SW480 (cell line): ENCODE measurements around the gene S100A16.
"Not testable (repeated sequence)": the region's sequence is repeated elsewhere in the genome, so short reads cannot be mapped to it uniquely, and the experiment has no call there.

Source experiments
- DNase-seq: peaks from one replicate; pipeline ENCODE4 v3.0.0-alpha.2; 2016; ENCODE audit warnings: low spot score

S100A16 gene, protein sequence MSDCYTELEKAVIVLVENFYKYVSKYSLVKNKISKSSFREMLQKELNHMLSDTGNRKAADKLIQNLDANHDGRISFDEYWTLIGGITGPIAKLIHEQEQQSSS

DNA sequence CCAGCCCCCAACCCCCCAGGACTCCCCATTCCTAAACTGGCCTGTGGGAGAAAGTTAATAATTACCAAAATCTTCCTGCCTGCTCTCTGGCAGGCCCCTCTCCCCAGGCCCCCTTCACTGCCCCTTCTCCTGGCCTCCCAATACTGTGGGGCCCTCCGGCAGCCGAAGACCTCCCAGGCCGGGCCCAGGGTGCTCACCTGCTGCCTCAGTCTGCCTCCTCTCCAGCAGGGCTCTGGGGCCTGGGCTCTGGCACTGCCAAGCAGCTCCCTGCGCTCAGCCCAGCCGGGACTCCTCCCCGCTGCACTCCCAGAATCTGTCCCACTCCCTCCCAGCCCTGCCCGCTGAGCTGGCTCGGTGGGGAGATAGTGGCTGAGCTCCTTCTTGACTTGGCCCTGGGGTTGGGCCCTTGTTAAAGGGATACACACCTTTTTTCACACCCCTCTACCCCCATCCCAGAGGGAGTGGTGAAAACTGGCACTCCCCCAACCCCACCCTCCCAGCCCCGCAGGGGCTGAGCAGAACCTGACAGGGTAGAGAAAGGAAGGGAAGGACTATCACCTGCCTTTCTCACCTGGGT is at the start of gene S100A16:
TSS of gene S100A16 (minus strand) at position 383 of the 577 bp plus-strand sequence. CDS start 4,986 bp downstream, outside the sequence.
- peak; percentile 81 for DNase-seq

DNA sequence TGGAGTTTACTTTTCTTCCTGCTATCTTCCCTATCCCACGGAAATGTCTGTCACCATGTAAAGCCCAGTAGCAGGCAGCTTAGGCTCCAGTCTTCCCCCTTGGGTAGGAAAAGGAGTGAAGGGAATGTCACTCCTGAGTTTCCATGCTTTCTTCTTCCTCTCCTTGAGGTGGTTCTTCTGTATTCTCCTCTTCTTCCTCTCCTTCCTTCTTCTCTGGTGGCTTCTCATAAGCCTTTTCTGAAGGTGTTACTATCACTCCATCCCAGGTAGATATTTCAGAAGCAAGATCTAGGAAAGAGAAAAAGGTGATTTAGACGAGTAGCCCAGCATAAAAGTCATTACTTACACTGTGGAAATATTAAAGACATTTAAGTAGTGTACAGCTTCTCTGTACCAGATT is 49.3 kb upstream of the S100A16 start:
- no peak for DNase-seq

DNA sequence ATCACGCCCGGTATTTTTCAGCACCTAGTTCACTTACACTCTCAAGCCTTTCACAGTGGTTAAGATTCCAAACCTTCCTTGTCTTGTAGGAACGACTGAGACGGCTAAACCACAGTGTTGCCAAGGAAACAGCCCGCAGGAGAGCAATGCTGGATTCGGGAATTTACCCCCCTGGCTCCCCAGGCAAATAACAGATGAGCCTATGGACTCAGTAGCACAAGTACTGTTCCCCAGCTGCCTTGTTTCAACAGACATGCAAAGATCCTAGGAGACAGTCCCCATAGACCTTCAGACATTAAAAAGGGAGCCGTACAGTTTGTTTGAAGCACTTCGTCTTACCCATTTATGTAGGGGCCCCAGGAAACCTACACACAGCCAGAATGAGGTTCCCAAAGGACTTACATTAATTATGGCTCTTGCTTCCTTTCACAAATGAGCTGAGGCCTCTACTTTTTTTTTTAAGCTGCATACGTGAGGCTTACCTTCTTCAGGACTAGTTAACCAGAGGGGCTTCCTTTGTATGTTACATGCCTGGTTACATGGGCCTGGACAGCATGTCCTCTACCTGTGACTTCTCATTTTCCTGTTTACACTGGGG is 48.3 kb upstream of the S100A16 start:
- DNase-seq: no peak

DNA sequence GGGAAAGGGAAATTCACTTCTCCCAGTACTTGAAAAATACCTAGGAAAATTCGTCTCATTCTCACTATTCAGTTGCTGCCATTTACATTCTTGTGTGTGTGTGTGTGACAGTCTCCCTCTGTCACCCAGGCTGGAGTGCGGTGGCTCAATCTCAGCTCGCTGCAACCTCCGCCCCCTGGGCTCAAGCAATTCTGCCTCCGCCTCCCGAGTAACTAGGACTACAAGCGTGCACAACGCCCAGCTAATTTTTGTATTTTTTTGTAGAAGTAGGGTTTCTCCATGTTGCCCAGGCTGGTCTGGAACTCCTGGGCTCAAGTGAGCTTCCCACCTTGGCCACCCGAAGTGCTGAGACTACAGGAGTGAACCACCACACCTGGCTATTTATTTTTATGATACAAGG is 46.7 kb upstream of the S100A16 start:
- no peak for DNase-seq

DNA sequence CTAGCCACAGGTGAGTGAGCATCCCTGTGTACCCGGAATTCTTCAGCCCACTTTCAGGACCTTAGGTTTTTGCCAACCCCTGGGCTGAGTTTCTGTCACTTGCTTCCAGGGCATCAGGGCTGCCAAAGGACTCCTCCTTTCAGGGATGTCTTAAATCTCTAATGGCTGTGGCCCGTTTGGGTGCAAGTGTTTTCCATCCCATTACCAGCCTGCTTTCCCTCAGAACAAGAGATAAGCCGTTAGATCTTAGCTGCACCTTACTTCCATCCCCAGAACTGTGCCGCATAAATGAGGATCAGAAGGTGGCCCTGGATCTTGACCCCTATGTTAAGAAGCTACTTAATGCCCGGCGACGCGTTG is 46.2 kb upstream of the S100A16 start:
- no peak for DNase-seq

DNA sequence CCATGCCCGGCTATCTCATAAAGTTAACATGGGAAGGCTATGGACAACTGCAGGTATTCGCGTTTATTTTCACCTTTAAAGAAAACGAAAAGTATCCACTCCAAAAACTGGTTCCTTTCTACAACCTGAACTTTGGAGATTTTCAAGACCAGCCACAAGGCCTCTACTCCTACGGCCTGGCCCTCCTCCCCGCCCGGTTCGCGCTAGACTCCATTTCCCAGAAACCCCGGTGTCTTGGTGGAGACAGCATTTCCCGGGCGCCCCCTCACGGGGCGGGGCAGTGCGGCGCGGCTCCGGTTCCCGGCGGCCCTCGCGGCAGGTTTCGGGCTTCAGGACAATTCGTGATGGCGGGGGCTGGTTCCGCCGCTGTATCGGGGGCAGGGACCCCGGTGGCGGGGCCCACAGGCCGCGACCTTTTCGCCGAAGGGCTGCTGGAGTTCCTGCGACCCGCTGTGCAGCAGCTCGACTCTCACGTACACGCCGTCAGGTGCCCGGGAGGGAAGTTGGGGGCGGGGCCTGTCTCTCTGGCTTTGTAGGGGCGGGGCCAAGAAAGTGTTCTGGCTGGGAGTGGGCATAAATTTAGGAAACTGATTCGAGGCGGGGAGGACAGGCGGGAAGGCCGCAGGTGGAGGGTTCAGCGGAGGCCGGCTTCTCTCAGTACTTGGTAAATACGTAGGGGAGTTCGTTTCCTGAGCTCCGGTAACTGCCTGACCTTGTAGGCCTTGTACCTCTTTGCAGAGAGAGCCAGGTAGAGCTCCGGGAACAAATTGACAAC is 45.6 kb upstream of the S100A16 start, which contains the start of gene SNAPIN:
TSS of gene SNAPIN (plus strand) at position 304 of the 775 bp plus-strand sequence. CDS start at position 345, 41 bp downstream.
- peak; percentile 83 for DNase-seq

DNA sequence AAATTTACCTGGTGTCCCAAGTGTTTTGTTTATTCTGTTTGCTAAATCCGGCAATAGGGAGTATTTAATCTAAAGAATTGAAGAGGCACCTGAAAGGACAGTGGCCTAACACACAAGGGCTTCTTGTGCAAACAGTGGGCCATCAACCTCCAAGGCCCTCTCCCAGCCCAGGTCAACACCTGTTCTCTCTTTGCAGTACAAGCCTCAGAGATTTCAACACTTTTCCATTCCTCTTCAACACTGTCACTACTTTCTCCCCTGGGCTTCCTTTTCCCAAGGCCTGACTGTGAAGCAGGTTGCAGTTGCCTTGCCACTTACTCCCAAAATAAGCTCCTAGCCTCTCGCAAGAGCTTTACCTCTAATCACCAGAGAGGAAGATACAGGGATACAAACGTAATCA is 42.4 kb upstream of the S100A16 start:
- DNase-seq: no peak

DNA sequence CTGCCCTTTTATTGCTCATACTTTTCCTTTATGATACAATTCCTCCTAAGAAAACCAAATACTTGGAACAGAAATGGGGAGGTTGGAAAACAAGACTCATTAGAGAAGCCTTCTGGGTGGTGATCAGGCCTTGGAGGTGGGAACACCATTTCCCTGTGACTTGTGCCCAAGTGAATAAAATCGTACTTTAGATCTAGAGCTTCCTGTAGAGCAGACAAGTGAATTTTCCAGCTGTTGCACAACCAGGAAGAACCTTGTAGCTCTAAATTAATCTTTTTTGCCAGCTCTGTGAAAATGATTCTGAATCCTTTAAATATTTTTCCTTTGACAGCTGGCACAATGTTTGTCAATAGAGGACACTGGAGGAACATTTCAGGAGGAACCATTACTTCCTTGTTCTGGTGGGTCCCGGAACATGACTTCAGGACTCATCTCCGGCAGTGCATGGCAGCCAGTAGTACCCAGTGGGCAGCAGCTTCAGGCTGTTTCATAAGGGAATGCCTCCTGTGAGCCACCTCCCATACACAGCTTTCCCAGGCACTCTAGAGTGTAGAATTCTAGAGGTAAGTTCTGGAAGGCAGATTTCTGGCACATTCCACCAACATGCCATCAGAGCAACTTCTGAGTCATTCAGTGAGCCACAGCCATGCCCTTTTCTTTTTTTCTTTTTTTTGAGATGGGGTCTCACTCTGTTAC is 40.0 kb upstream of the S100A16 start:
- no peak for DNase-seq

DNA sequence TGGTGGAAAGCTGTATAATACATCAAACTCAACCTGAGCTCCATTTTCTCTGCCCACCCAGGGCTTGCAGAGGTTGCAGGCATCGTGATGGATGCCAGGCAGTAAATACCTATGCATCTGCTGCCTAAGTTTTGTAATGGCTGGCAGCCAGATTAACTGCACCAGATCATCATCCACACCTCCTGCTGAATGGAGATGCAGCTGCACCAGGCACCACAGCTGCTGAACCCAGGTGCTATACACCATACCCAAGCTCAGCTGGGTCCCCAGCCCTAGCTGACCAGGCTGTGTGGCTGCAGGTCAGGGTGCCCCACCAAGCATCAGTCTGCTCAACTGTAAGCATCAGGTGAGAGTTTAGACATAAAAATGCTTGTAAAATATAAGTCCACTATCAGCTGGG is 38.8 kb upstream of the S100A16 start:
- DNase-seq: no peak

DNA sequence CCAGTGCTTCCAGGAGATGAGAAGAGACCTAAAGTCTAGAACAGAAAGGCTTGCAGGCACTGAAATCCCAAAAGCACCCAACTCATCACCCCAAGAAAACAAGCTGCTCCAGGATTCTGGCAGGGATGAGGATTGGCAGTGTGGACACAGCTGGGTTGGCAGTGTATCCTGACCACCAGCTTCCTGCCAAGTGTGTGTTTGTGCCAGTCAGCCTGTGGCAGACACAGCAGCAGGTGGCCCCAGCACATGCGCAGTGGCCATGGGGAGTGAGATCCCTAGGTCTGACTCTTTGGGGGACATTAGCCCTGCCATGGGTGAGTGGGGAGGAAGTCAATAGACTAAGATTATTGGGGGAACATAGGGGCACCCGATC is 36.9 kb upstream of the S100A16 start:
- no peak for DNase-seq

DNA sequence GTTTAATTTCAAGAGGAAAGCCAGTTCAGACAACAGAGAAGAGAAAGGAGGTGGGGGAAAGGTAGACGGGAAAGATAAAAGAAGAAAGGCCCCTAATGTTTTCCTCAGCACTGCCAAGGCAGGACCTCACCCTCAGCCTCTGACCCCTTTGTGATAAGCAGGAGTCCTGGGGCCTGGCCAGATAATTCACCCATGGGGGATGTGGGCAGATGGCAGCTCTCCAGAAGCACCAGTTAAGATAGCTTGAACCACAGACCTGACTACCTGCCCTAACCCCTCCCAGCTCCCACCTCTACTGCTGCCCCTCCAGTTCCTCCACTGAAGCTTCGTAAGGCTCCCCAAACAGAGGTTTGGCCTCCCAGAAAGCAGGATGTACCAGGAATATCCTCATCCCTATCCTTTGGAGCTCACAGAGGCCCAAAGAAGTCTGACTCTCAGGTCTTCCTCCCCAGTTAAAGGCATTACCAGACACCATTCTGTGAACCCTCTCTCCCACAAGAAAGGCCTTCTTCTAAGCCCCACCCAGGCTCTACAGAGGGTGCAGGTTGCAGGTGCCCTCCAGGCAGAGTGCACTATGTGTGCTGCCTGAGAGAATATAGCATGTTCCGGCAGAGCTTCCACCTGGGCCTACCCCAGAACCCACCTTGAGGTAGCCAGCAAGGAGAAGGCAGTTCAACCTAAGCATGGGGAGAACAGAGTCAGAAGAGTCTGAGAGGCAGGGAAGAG is 36.4 kb upstream of the S100A16 start:
- no peak for DNase-seq

DNA sequence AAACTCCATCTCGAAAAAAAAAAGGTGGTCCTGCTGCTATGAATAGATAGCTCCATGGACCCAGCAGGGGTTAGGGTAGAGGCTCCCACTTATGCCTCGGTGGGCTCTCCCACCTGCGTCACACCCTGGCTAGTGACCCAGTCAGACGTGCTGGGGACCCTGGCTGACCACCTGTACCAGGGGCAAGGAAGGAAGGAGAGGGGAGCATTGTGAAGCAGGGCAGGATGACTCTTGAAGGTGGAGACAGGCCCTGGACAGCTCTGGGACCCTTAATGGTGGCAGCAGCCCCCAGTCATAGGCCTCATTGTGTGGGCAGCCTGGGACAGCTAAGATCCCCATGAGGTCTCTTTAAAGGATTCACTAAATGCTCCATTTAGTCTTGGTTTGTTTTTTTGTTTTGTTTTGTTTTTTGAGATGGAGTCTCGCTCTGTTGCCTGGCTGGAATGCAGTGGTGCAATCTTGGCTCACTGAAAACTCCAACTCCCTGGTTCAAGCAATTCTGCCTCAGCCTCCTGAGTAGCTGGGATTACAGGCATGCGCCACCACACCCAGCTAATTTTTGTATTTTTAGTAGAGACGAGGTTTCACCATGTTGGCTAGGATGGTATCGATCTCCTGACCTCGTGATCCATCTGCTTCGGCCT is 35.2 kb upstream of the S100A16 start:
- no peak for DNase-seq

DNA sequence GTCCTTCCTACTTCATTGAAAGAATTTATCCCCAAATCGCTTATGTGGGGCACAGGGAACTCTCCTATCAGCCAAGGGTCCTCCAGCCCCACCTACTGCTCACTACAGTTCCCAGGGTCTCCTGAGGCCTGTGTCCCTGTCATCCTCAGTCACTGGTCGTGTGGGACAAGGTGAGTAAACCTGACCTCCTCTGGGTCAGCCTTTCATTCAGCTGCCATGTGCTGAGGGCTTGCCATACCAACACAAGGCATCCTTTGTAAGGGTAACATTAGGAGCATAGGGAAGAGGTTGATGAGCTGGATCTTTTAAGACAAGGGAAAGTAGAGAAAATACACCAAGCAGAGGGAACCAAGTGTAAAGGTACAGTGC is 34.4 kb upstream of the S100A16 start:
- no peak for DNase-seq

DNA sequence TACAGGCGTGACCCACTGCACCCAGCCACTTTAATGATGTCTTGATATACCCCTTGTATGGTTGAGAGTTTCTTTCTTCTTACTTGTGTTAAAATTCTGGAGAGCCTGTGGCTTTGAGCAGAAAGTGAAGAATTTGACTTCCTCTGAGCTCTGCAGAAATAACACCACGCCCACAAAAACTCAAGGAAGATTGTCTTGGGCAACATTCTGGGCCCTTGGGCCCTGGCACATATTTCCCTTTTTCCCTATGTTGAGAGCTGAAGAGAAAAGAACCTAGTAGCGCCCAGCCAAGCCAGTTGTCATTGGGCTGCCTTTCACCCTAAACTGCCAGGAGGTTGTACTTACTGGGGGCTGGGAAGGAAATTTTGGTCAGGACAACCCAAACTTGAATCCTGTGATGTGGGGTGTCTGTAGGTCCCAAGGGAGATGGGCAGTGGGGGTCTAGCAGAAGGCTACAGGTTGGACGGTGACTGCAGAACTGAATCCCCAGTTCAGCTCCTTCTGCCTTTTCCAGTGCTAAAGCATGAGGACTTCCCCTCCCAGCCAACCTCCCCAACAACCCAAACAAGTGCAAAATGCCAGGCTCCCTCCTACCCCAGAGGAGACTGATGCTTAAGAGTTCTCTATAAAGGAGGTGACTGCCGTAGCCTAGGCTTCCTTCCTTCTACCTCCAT is 33.9 kb upstream of the S100A16 start:
- no peak for DNase-seq

DNA sequence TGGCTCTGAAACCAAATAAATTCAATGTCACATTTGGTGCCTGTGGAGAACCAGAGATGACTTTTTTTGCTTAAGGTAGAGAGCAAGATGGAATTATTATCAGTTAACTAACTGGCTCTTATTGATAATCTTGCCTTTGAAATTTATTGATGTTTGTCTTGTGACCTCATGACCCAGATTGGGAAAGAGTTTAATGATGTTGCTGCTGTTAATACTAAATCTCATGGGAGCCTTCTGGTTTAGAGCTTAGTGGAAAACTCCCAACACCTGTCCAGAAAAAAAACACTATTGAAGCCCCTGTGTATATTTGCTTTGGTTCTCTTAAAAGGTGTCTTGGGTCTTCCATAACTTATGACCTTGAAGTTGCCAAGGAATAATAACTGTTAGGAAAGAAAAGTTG is 30.9 kb upstream of the S100A16 start:
- no peak for DNase-seq

DNA sequence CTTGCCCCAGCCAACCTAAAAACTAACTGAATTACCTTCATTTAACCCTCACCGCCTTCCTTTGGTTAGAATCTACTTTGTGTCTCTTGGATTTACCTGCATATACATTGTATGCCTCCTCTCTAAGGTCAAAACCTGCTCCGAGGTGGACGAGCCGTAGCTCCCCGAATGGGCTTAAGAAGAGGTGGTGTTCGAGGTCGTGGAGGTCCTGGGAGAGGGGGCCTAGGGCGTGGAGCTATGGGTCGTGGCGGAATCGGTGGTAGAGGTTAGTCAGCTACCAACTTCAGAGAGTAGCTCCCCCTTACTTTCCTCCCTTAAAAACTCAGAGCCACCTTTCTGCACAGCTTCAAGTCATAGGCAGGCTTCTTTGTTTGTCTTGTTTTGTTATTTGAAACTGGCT is 30.2 kb upstream of the S100A16 start:
- DNase-seq: no peak

DNA sequence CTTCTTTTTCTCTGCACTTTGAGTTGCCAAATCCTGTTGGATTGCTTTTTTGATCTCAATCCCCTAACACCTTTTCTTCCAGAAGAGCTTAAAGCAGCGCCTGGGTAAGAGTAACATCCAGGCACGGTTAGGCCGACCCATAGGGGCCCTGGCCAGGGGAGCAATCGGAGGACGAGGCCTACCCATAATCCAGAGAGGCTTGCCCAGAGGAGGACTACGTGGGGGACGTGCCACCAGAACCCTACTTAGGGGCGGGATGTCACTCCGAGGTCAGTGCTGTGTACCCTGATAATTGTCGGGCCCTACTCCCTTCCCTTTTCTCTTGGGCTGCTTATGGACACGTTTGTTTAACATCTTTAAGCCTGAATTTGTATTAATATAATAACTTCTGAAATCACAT is 29.2 kb upstream of the S100A16 start:
- DNase-seq: no peak

DNA sequence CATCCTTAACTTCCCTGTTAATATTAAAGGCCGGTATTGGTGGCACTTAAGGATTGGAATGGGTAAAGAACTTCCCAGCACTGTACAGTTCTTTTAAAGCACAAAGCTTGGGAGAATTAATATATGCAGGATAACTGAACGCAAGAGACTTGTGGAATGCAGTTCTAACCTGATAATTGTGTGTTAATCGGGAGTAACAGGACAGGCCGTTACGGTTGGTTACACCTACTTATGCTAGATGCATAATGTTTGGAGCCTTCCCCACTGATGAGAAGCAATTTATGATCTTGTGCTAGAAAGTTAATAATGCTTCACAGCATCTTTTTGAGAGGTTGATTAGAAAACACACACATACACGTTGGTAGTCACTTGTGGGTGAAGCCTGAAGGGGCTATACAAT is 27.9 kb upstream of the S100A16 start:
- no peak for DNase-seq

DNA sequence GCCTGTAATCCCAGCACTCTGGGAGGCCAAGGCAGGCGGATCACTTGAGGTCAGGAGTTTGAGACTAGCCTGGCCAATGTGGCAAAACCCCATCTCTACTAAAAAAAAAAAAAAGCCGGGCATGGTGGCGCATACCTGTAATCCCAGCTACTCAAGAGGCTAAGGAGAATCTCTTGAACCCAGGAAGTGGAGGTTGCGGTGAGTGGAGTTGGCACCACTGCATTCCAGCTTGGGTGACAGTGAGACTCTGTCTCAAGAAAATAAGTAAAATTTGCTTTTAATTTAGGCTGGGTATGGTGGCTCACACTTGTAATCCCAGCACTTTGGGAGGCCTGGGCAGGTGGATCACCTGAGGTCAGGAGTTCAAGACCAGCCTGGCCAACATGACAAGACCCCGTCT is 27.3 kb upstream of the S100A16 start:
- not testable (repeated sequence) for DNase-seq

DNA sequence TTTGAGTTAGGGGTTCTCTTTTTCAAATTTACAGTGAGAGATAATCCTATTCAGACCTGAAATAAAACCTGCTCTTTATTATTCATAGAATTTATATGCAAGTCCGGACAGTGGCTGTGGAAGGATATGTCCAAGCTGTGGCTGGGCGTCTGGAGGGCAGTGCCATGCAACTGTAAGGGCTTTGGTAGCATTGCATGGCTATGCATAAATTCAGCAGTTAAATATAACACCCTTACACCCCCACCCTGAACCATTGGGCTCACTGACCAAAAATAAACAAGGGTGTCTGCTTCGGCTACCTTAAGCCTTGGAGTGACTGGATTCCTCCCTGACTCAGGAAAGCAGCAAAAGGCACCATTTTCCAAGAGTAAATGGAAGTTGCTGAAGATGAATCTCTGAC is 26.3 kb upstream of the S100A16 start:
- DNase-seq: no peak

DNA sequence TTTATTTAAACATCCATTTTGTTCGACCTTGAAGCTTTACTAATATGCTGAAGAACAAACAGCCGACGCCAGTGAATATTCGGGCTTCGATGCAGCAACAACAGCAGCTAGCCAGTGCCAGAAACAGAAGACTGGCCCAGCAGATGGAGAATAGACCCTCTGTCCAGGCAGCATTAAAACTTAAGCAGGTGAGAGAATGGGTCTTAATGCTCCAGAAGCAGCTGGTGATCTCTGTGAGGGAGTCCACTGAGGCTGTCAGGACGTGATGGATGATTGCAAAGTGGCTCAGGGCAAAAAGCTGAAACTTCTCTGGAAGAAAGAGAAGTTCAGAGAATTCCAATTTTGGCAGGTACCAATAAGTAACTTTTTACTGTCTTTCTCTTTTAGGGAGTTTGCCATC is 25.3 kb upstream of the S100A16 start:
- no peak for DNase-seq
